Measurements from ENCODE around the gene CFAP251. TPM values are rescaled to one million over a fixed set of nuclear protein-coding genes. Genes with fewer than 3 reads are reported as not detected.

The CFAP251 gene
- total RNA-seq, 1 donor from 2014 or later, result 9.5 TPM

GRCh38 chr12:122003651-122004611 is 85.5 kb downstream of the CFAP251 start:
- DNase-seq, result no peak

- no peak for DNase-seq
Measured at GRCh38 chr12:122004633-122005071, 86.3 kb downstream of the CFAP251 start.

- no peak for DNase-seq
Measured at GRCh38 chr12:122005252-122005776, 86.9 kb downstream of the CFAP251 start.

GRCh38 chr12:122006186-122006926 is 88.0 kb downstream of the CFAP251 start:
- DNase-seq, result no peak

GRCh38 chr12:122009741-122010140 is 91.3 kb downstream of the CFAP251 start:
- no peak for DNase-seq

- DNase-seq, result no peak
Measured at GRCh38 chr12:122012184-122012583, 93.8 kb downstream of the CFAP251 start.

GRCh38 chr12:122013136-122013535 is 94.7 kb downstream of the CFAP251 start:
- DNase-seq, result no peak

- peak; percentile 16 for DNase-seq
Measured at GRCh38 chr12:122013791-122014590, 95.6 kb downstream of the CFAP251 start.

- DNase-seq, result no peak
Measured at GRCh38 chr12:122014781-122015180, 96.4 kb downstream of the CFAP251 start.

- DNase-seq, result no peak
Measured at GRCh38 chr12:122018457-122018856, 100.1 kb downstream of the CFAP251 start.

GRCh38 chr12:122018937-122019336 is 100.5 kb downstream of the CFAP251 start:
- no peak for DNase-seq

GRCh38 chr12:122020795-122021192 is 102.4 kb downstream of the CFAP251 start:
- DNase-seq, result no peak

GRCh38 chr12:122021193-122021821 is 102.9 kb downstream of the CFAP251 start:
- no peak for DNase-seq

GRCh38 chr12:122021822-122022392 is 103.5 kb downstream of the CFAP251 start, which contains the start of gene BCL7A:
BCL7A (plus strand) TSS chr12:122021884; CDS start chr12:122022092, 208 bp downstream.
- peak; percentile 72 for DNase-seq

GRCh38 chr12:122022393-122023338 is 104.3 kb downstream of the CFAP251 start:
- no peak for DNase-seq

- peak; percentile 45 for DNase-seq
Measured at GRCh38 chr12:122023339-122024131, 105.1 kb downstream of the CFAP251 start.

GRCh38 chr12:122024132-122024785 is 105.9 kb downstream of the CFAP251 start:
- no peak for DNase-seq

GRCh38 chr12:122026706-122027333 is 108.4 kb downstream of the CFAP251 start:
- DNase-seq, result no peak
